ENCODE results near the gene MIGA2.

The MIGA2 gene

DNA sequence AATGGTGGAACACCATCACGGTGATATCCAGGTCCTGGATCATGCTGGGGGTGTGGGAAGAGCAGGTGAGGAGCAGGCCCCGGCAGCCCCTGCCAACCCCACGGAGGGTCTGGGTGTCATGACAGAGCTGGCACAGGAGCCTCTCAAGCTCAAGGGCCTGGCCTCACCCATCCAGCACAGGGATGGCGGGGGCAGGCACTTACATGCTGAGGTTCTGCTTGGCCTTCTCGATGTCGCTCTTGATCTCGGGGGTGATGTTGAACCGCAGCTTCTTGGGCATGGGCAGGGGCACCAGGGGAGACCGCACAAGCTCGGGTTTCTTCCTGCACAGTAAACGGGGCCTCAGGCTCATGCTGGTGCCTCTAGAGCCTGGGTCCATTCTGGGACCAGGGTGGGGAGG, 61.9 kb downstream of the MIGA2 start:
- ChIA-PET POLR2A (ENCODE audit: low non-redundant PET) (interaction anchor here (0.6 to 1.5 kb wide), 3 partner anchors 17 to 18 kb away, joined by 3 read pairs; partner anchors contain the start of gene DOLPP1), CTCF (interaction anchor here (0.6 to 0.7 kb wide), 3 partner anchors 36 to 471 kb away, joined by 3 read pairs; no protein-coding TSS in a partner anchor)
- TF ChIP-seq, protein P1, sequence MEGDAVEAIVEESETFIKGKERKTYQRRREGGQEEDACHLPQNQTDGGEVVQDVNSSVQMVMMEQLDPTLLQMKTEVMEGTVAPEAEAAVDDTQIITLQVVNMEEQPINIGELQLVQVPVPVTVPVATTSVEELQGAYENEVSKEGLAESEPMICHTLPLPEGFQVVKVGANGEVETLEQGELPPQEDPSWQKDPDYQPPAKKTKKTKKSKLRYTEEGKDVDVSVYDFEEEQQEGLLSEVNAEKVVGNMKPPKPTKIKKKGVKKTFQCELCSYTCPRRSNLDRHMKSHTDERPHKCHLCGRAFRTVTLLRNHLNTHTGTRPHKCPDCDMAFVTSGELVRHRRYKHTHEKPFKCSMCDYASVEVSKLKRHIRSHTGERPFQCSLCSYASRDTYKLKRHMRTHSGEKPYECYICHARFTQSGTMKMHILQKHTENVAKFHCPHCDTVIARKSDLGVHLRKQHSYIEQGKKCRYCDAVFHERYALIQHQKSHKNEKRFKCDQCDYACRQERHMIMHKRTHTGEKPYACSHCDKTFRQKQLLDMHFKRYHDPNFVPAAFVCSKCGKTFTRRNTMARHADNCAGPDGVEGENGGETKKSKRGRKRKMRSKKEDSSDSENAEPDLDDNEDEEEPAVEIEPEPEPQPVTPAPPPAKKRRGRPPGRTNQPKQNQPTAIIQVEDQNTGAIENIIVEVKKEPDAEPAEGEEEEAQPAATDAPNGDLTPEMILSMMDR (conservative IDR thresholded peaks at IDR 0.05; ENCODE audit: low read depth) = no peak
- no peak for DNase-seq (ENCODE audit: low spot score)
- no peak overlapping the region for H3K27ac ChIP-seq

DNA sequence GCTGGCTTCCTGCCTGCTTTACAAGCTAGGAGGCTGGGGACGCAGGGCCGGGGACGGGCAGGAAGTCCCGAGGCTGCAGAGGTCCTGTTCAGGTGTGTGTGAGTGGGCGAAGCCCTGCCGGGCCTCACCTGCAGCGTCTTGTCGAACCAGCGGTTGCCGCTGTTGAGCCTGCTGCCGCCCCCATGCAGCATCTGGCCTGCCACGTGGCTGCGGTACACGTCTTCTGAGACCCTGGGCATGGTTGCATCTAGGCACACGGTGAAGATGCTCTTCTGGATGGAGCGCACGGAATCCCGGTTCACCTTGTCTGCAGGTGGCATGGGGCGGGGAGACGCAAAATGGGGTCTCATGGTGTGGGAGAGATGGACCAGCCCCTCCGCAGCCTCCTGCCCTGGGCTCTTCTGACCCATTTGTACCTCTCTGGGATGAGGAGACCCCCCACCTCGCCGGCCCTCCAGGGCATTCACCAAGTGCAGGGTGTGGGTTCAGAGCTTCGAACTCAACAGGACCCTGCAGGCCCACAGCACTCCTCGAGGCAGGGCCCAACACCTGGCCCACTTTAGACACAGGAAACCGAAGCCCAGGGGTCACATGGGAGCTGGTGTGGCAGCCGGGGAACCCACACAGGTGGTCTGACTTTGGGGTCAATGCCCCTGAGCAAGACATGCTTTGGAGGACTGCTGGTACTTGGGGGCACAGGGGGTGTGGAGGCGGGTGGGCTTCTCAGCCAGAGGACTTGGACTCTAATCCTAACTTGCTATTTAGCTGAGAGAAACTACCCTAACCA, 64.2 kb downstream of the MIGA2 start:
- DNase-seq (ENCODE audit: low spot score) = no peak
- H3K27ac ChIP-seq = peak overlapping the region; percentile 2; the same call in 1 of the 2 replicates
- CTCF ChIA-PET = interaction anchor here (0.6 kb wide), 2 partner anchors 44 to 976 kb away, joined by 3 to 5 read pairs; no protein-coding TSS in a partner anchor
- POLR2A ChIA-PET (ENCODE audit: low non-redundant PET) = no interaction called here
- TF ChIP-seq, protein P1 (conservative IDR thresholded peaks at IDR 0.05; ENCODE audit: low read depth) = no peak

DNA sequence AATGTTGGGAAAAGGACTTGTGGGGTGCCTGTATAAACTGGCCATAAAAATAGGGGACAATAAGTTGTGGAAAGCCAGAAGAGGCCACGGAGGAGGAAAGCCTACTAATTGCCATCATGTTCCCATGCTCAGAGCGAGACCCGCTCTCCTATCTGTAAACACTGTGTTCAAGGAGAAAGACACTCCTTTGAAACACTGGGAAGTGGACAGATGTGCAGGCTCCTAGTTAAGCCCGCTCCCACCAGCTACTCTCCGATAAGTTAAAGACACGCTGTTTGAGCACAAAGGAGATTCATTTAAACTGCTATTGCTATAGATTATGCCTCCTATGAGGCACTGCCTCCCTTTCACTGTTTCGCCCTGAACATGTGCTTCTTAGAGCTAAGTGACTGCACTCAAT, 64.9 kb downstream of the MIGA2 start:
- DNase-seq (ENCODE audit: low spot score) = no peak
- POLR2A ChIA-PET (ENCODE audit: low non-redundant PET) = no interaction called here
- peak overlapping the region; percentile 68; the same call in 1 of the 2 replicates for H3K27ac ChIP-seq
- TF ChIP-seq, protein P1 (conservative IDR thresholded peaks at IDR 0.05; ENCODE audit: low read depth) = no peak
- CTCF ChIA-PET = interaction anchor here (0.6 kb wide), 1 partner anchor 236 kb away, joined by 3 read pairs; no protein-coding TSS in a partner anchor

DNA sequence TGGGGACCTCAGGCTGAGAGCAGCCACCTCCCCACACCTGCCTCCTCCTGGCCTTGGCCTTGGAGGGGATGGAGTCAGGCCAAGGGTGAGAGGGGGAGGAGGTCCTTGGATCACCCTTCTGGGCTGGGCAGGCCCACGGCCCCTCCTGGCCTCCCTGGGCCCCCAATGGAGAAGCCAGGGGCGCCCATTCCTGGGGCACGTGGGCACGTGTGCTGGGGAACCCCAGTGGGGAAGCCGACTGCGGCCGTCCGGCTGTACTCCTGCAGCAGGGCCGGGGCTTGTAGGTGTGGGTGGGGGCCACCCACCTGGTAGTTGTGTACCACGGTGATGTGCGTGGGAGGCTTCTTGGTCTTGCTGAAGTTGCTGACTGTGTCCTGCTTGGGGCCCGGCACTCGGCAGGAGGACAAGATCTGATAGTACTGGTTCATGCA, 65.7 kb downstream of the MIGA2 start:
- POLR2A ChIA-PET (ENCODE audit: low non-redundant PET) = interaction anchor here (0.9 to 1.8 kb wide), 2 partner anchors 21 to 67 kb away, joined by 3 to 7 read pairs; partner anchors contain the start of gene DOLPP1

DNA sequence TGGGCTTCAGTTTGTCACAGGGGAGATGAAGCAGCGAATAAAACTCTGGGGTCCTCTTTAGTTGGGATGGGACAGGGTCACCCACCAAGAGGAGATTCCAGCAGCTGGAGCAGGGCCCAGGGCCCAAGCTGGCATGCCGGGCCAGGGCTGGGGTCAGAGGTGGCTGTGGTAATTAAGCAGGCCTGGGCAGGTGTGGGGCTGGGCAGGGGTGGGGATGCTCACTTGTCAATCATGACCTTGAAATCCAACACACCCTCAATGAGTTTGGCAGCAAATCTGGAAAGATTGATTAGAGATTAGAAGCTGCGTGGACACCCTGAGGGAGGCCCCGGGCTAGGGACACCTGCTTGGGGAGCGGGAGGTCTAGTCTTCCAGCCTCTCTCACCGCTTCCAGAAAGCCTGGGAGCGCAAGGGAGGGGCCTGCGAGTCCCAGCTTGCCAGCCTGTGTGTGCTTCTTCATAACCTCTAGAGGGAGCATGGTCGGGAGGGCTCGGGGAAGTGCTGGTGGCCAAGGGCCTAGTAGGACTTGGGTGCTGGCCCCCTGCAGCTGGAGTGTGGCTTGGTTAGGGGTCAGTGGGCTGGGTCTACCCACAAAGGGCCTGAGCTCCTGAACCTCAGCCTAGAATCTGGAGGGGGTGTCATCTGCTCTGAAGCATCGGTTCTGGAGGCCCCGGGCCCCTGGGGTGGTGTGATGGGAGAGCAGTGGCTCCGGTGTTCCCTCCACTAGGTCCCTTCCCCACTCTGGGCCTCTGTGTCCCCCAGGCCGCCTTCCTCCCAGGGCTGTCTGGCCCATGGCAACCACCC, 66.6 kb downstream of the MIGA2 start:
- POLR2A ChIA-PET (ENCODE audit: low non-redundant PET) = interaction anchor here (0.9 to 1.8 kb wide), 2 partner anchors 22 to 67 kb away, joined by 3 to 7 read pairs; partner anchors contain the start of gene DOLPP1
- TF ChIP-seq, protein P1 (conservative IDR thresholded peaks at IDR 0.05; ENCODE audit: low read depth) = peak; percentile 83
- peak overlapping the region; percentile 68 for H3K27ac ChIP-seq
- peak; percentile 94 for DNase-seq (ENCODE audit: low spot score)
- CTCF ChIA-PET = interaction anchor here (0.5 to 1.8 kb wide), 10 partner anchors 8 to 1232 kb away, joined by 3 to 15 read pairs (median 4); no protein-coding TSS in a partner anchor

More for the DNA sequence above, 65.7 kb downstream of the MIGA2 start:
- CTCF ChIA-PET = interaction anchor here (1.3 kb wide), 1 partner anchor 9 kb away, joined by 5 read pairs; no protein-coding TSS in a partner anchor
- H3K27ac ChIP-seq = peak overlapping the region; percentile 68
- TF ChIP-seq, protein P1 (conservative IDR thresholded peaks at IDR 0.05; ENCODE audit: low read depth) = no peak
- no peak for DNase-seq (ENCODE audit: low spot score)

DNA sequence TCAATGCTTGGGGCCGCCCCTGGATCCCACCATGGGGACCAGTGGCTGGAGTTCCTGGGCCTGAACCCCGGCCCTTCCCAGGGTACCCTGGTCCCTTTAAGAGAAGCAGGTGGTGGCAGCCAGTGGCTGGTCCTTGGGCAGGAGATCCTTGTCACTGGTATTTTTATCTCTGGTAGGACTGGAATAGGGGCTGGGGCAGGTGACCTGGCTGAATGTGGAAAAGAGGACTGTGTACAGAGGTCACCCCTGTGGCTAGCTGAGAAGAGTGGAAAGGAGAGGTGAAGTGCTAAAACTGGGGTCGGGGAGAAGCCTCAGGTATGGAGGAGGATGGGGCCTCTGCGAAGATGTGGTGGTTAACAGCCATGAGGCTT, 67.2 kb downstream of the MIGA2 start:
- CTCF ChIA-PET = interaction anchor here (0.5 to 1.8 kb wide), 7 partner anchors 9 to 1231 kb away, joined by 3 to 15 read pairs (median 4); no protein-coding TSS in a partner anchor
- peak overlapping the region; percentile 68 for H3K27ac ChIP-seq
- TF ChIP-seq, protein P1 (conservative IDR thresholded peaks at IDR 0.05; ENCODE audit: low read depth) = no peak
- POLR2A ChIA-PET (ENCODE audit: low non-redundant PET) = interaction anchor here (1.8 kb wide), 1 partner anchor 22 kb away, joined by 7 read pairs; the partner anchor contains the start of gene DOLPP1
- no peak for DNase-seq (ENCODE audit: low spot score)

All from RWPE1 (cell line).